ENCODE data around the gene CHP1.

- TF ChIP-seq CTCF (conservative IDR thresholded peaks at IDR 0.05 in 1 of 2, IDR thresholded peaks at IDR 0.05 in 1 of 2; ENCODE audit: extremely low read depth in 1 of 2, insufficient read depth in 1 of 2, low read depth in 1 of 2, low read length in 2 of 2): no peak
- TF ChIP-seq EZH2 (IDR thresholded peaks at IDR 0.05; ENCODE audit: borderline replicate concordance, low read length): no peak
Observed at GRCh38 chr15:41199470-41199869, 31.6 kb upstream of the CHP1 start.
